Activated CD8-positive, alpha-beta memory T cell treated with anti-CD3 and anti-CD28 coated beads for 48 hours (primary cell): Measurements from ENCODE around the gene PRODH2.

Source experiments
- DNase-seq, 3 experiments: peaks; one replicate each; pipeline ENCODE4 v3.0.0-alpha.2; 2020; ENCODE audit warnings: low read depth in 2 of 3, low spot score in 2 of 3

Gene PRODH2

GRCh38 chr19:35812220-35813042 is at the start of gene PRODH2:
Gene PRODH2, minus strand, starts transcription at chr19:35812845. Its CDS starts 40 bp downstream, at chr19:35812805.
- DNase-seq, result no peak

- no peak for DNase-seq
Observed at GRCh38 chr19:35861640-35862160, 49.1 kb upstream of the PRODH2 start.

GRCh38 chr19:35860818-35861639 is 48.4 kb upstream of the PRODH2 start:
- DNase-seq, result no peak

GRCh38 chr19:35860436-35860817 is 47.8 kb upstream of the PRODH2 start:
- DNase-seq, result no peak

- no peak for DNase-seq
Observed at GRCh38 chr19:35859414-35859813, 46.8 kb upstream of the PRODH2 start.

- no peak for DNase-seq
Observed at GRCh38 chr19:35858311-35858710, 45.7 kb upstream of the PRODH2 start.

- no peak for DNase-seq
Observed at GRCh38 chr19:35856546-35857149, 44.0 kb upstream of the PRODH2 start, which contains the start of gene KIRREL2. Gene KIRREL2, plus strand, starts transcription at chr19:35856911. Its CDS starts 209 bp downstream, at chr19:35857120.

- no peak for DNase-seq
Observed at GRCh38 chr19:35853038-35853756, 40.6 kb upstream of the PRODH2 start.

GRCh38 chr19:35852029-35852780 is 39.6 kb upstream of the PRODH2 start, which contains the start of gene NPHS1:
Gene NPHS1, minus strand, starts transcription at chr19:35852504. Its CDS starts 667 bp downstream, at chr19:35851837.
- no peak for DNase-seq

- no peak for DNase-seq
Observed at GRCh38 chr19:35851213-35852028, 38.8 kb upstream of the PRODH2 start.

GRCh38 chr19:35848919-35849505 is 36.4 kb upstream of the PRODH2 start:
- DNase-seq, result no peak

GRCh38 chr19:35848486-35848885 is 35.8 kb upstream of the PRODH2 start:
- no peak for DNase-seq

GRCh38 chr19:35847911-35848310 is 35.3 kb upstream of the PRODH2 start:
- DNase-seq, result no peak

- DNase-seq, result no peak
Observed at GRCh38 chr19:35846038-35846668, 33.5 kb upstream of the PRODH2 start.

- no peak for DNase-seq
Observed at GRCh38 chr19:35845215-35846037, 32.8 kb upstream of the PRODH2 start.

GRCh38 chr19:35844482-35845214 is 32.0 kb upstream of the PRODH2 start:
- no peak for DNase-seq
